H1 (cell line): ENCODE data around the gene DOK7. TPM values are rescaled to one million over a fixed set of nuclear protein-coding genes. Genes with fewer than 3 reads are reported as not detected.

ENCODE experiments used
- CHD7 ChIP-seq: fragments of 300-600 bp; sonication (generic); IDR thresholded peaks from 2 replicates; pipeline ENCODE4 v1.7.1; 2012; ENCODE audit warnings: low read length, moderate library complexity, mild to moderate bottlenecking, inconsistent platforms; ENCODE audit not compliant: insufficient replicate concordance
- GTF2F1 ChIP-seq: IDR thresholded peaks from 2 replicates; pipeline ENCODE4 v1.6.1; 2012; ENCODE audit warnings: low read depth, low read length, improper control_type of control experiment, borderline replicate concordance
- PHF8 ChIP-seq: fragments of 200-600 bp; sonication (generic); conservative IDR thresholded peaks from 2 replicates; pipeline ENCODE4 v1.7.1; 2012; ENCODE audit warnings: low read depth, mild to moderate bottlenecking, inconsistent platforms, low read length, moderate library complexity
- SP1 ChIP-seq: IDR thresholded peaks from 2 replicates; pipeline ENCODE4 v1.6.1; 2011; ENCODE audit warnings: low read depth, low read length
- polyA plus RNA-seq, 7 experiments: library from polyadenylated mRNA; depleted of rRNA in 3 of 7; stranded (reverse) in 5 of 7; unstranded in 2 of 7; fragments of >200 nt in 5 of 7; fragments of 200-250 nt in 2 of 7; gene quantifications; 1 replicate in 5 of 7; 2 replicates in 1 of 7; 4 replicates in 1 of 7; pipeline versions ENCODE4 v1.2.1 to v1.2.3, GENCODE V29; 2011 to 2013; ENCODE audit warnings: missing spikeins in 2 of 7, mixed read lengths in 2 of 7
- total RNA-seq: library from RNA; stranded (reverse); fragmentation: NEBNext Ultra II Directional; extraction: Animal tissue kit (Norgen Biotek cat#: 25700); gene quantifications from 2 replicates; pipeline ENCODE4 v1.2.1, GENCODE V29; 2021
- TF ChIP-seq, protein P1 (sequence below): IDR thresholded peaks from 2 replicates; pipeline ENCODE4 v1.6.1; 2011; ENCODE audit warnings: low read depth, mild to moderate bottlenecking, low read length; ENCODE audit not compliant: insufficient read depth

DOK7 gene
- total and polyA plus RNA-seq, 2 of the 8 experiments (the other 6 are each of a cell fraction or from before 2014, with no cell fraction given): 0.32 TPM; not detected in 1

GRCh38 chr4:3460926-3461325 is 2.2 kb upstream of the DOK7 start (continued):
- TF ChIP-seq CHD7: no peak
- TF ChIP-seq SP1: no peak
- TF ChIP-seq, protein P1, sequence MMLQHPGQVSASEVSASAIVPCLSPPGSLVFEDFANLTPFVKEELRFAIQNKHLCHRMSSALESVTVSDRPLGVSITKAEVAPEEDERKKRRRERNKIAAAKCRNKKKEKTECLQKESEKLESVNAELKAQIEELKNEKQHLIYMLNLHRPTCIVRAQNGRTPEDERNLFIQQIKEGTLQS: no peak
- TF ChIP-seq GTF2F1: no peak
- no peak for TF ChIP-seq PHF8
